WTC11 (cell line): Measurements from ENCODE around the gene MOB3B.

Experiments used
- CTCF ChIP-seq: fragments of 200-600 bp; IDR thresholded peaks from 2 replicates; pipeline ENCODE4 v1.8.0; 2022; ENCODE audit warnings: antibody characterized with exemption
- MXD4 ChIP-seq: fragments of 250-450 bp; sonication (Bioruptor Pico); IDR thresholded peaks from 2 replicates; pipeline ENCODE4 v1.8.0; 2021; ENCODE audit warnings: mild to moderate bottlenecking, moderate library complexity, borderline replicate concordance
- STAT6 ChIP-seq: sonication (generic); formaldehyde crosslinking; conservative IDR thresholded peaks from 2 replicates; pipeline ENCODE4 v1.8.1; 2023; ENCODE audit warnings: mild to moderate bottlenecking, low read depth, missing genetic modification reagents, moderate library complexity
- TCF7 ChIP-seq: sonication (generic); formaldehyde crosslinking; IDR thresholded peaks from 2 replicates; pipeline ENCODE4 v1.8.0; 2022; ENCODE audit warnings: mild to moderate bottlenecking, low read depth, missing genetic modification reagents, moderate library complexity
- USF2 ChIP-seq: sonication (generic); formaldehyde crosslinking; IDR thresholded peaks from 2 replicates; pipeline ENCODE4 v1.8.1; 2023; ENCODE audit warnings: mild to moderate bottlenecking, missing genetic modification reagents, moderate library complexity
- ZNF219 ChIP-seq: sonication (generic); formaldehyde crosslinking; IDR thresholded peaks from 2 replicates; pipeline ENCODE4 v1.8.0; 2023; ENCODE audit warnings: missing genetic modification reagents, mild to moderate bottlenecking, borderline replicate concordance
- ZNF232 ChIP-seq: sonication (generic); formaldehyde crosslinking; IDR thresholded peaks from 2 replicates; pipeline ENCODE4 v1.8.0; 2022; ENCODE audit warnings: mild to moderate bottlenecking, missing genetic modification reagents

DNA sequence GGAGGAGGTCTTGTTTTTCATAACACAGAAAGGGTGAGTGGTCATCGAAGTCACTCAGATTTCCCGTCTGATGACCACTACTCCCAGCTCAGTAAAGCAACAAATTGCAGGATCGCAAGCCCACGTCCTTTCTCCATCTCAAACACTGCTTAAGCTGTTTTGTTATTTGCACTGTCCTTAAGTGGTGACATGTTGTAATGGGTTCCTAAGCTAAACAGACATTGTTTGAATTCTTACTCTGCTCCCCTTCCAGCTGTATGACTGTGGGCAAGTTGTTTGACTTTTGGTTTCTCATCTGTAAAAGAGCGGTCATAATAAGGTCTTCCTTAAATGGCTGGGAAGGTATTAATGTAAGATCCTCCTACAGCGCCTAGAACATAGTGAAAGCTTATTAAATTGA, 169.9 kb downstream of the MOB3B start:
- no peak for TF ChIP-seq CTCF
- no peak for TF ChIP-seq TCF7 (CRISPR knock-in tag)
- no peak for TF ChIP-seq STAT6 (CRISPR knock-in tag)
- TF ChIP-seq USF2 (CRISPR knock-in tag), result no peak
- no peak for TF ChIP-seq MXD4 (CRISPR knock-in tag)
- TF ChIP-seq ZNF219, result no peak
- no peak for TF ChIP-seq ZNF232
